DOHH2 (cell line): ENCODE data around the gene OTUD1.

Experiments used
- H3F3A ChIP-seq: fragments of 200-600 bp; sonication (generic), shearing (Covaris generic); 2 replicates; pipeline ENCODE4 v1.6.0; 2016; ENCODE audit warnings: antibody characterized with exemption, mild to moderate bottlenecking; ENCODE audit not compliant: control insufficient read depth, insufficient read depth
- H3K27ac ChIP-seq: fragments of 200-600 bp; sonication (generic); 2 replicates; pipeline ENCODE4 v1.5.1; 2014; ENCODE audit warnings: low read depth, mild to moderate bottlenecking, low read length, moderate library complexity
- H3K27me3 ChIP-seq: fragments of 200-600 bp; sonication (generic); 2 replicates; pipeline ENCODE4 v1.6.1; 2014; ENCODE audit warnings: mild to moderate bottlenecking, low read length, mixed read lengths; ENCODE audit not compliant: control insufficient read depth
- H3K36me3 ChIP-seq: fragments of 200-600 bp; sonication (generic); 2 replicates; pipeline ENCODE4 v1.6.1; 2014; ENCODE audit warnings: mild to moderate bottlenecking, low read length, moderate library complexity, mixed read lengths; ENCODE audit not compliant: control insufficient read depth
- H3K4me1 ChIP-seq: fragments of 200-600 bp; sonication (generic); 2 replicates; pipeline ENCODE4 v1.6.1; 2014; ENCODE audit warnings: mild to moderate bottlenecking, low read length, mixed read lengths; ENCODE audit not compliant: control insufficient read depth
- H3K4me2 ChIP-seq: fragments of 200-600 bp; sonication (generic); 2 replicates; pipeline ENCODE4 v1.6.0; 2014; ENCODE audit warnings: mild to moderate bottlenecking, low read length, moderate library complexity
- H3K4me3 ChIP-seq: fragments of 200-600 bp; sonication (generic); 2 replicates; pipeline ENCODE4 v1.5.1; 2014; ENCODE audit warnings: mild to moderate bottlenecking, low read length, mixed read lengths
- H3K79me2 ChIP-seq: fragments of 200-600 bp; sonication (generic); 2 replicates; pipeline ENCODE4 v1.6.1; 2014; ENCODE audit warnings: mild to moderate bottlenecking, low read length, mixed read lengths; ENCODE audit not compliant: control insufficient read depth
- H3K9me2 ChIP-seq: fragments of 200-600 bp; sonication (generic); replicated peaks from 2 replicates; pipeline ENCODE4 v1.6.1; 2014; ENCODE audit warnings: mild to moderate bottlenecking, low read length, mixed read lengths; ENCODE audit not compliant: control insufficient read depth
- H3K9me3 ChIP-seq: fragments of 200-600 bp; sonication (generic); 2 replicates; pipeline ENCODE4 v1.6.1; 2014; ENCODE audit warnings: antibody characterized with exemption, low read length, mixed read lengths; ENCODE audit not compliant: control insufficient read depth, insufficient read depth
- H4K20me1 ChIP-seq: fragments of 200-600 bp; sonication (generic); 2 replicates; pipeline ENCODE4 v1.6.0; 2014; ENCODE audit warnings: low read depth, mild to moderate bottlenecking, antibody characterized with exemption, low read length, moderate library complexity; ENCODE audit not compliant: control insufficient read depth, insufficient read depth
- EZH2phosphoT487 ChIP-seq: fragments of 200-600 bp; sonication (generic); IDR thresholded peaks from 2 replicates; pipeline ENCODE4 v1.6.1; 2017; ENCODE audit warnings: borderline replicate concordance, mild to moderate bottlenecking, antibody characterized with exemption, low read length, moderate library complexity, mixed read lengths
- TF ChIP-seq, protein P1 (sequence below): fragments of 200-600 bp; sonication (generic); IDR thresholded peaks from one replicate; pipeline ENCODE4 v1.5.1; 2014; ENCODE audit warnings: antibody characterized with exemption, mild to moderate bottlenecking, low read depth, low read length; ENCODE audit not compliant: poor library complexity, severe bottlenecking

The OTUD1 gene

DNA sequence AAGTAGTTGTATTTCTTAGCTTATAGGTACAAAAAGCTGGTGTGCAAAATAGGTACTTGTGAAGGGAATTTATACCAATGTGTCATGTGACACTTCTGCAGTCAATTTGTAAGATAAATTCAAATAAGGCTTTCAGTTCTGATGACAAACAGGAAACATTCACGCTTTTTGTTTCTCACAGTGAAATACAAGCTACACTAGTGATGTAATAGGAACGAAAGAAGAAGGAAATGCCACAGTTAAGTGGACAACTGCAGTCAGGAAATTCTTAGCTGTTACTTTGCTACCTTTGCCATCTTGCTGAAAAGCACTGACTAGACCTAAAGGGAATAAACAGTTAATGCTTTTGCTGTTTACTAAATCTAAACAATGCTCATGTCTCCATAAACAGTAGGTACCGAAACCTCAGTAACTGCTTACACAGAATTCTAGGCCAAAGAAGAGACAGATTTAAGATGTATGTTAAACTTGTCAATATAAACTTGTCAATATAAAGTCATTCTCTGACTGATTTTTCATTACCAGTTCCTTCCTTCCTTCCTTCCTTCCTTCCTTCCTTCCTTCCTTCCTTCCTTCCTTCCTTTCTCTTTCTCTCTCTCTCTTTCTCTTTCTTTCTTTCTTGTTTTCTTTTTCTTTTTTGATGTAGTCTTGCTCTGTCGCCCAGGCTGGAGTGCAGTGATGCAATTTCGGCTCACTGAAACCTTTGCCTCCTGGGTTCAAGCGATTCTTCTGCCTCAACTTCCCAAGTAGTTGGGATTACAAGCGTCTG is 10.1 kb downstream of the OTUD1 start:
- peaks cover 81% of the 10 kb centered on the region for H3K4me1 ChIP-seq
- peak overlapping the region; percentile 92 for H3K27ac ChIP-seq
- H4K20me1 ChIP-seq: no peaks in the 10 kb centered on the region
- no peaks in the 10 kb centered on the region for H3K9me2 ChIP-seq
- H3K4me2 ChIP-seq: peak overlapping the region; percentile 81
- H3K4me3 ChIP-seq: peak overlapping the region; percentile 53
- H3K79me2 ChIP-seq: peaks cover 11% of the 10 kb centered on the region
- peaks cover 37% of the 10 kb centered on the region for H3F3A ChIP-seq
- H3K9me3 ChIP-seq: 0 out of 2 replicates have a peak, but pooled peaks cover 4% of the 10 kb centered on the region
- H3K27me3 ChIP-seq: no peaks in the 10 kb centered on the region
- no peak for TF ChIP-seq EZH2phosphoT487
- TF ChIP-seq, protein P1, sequence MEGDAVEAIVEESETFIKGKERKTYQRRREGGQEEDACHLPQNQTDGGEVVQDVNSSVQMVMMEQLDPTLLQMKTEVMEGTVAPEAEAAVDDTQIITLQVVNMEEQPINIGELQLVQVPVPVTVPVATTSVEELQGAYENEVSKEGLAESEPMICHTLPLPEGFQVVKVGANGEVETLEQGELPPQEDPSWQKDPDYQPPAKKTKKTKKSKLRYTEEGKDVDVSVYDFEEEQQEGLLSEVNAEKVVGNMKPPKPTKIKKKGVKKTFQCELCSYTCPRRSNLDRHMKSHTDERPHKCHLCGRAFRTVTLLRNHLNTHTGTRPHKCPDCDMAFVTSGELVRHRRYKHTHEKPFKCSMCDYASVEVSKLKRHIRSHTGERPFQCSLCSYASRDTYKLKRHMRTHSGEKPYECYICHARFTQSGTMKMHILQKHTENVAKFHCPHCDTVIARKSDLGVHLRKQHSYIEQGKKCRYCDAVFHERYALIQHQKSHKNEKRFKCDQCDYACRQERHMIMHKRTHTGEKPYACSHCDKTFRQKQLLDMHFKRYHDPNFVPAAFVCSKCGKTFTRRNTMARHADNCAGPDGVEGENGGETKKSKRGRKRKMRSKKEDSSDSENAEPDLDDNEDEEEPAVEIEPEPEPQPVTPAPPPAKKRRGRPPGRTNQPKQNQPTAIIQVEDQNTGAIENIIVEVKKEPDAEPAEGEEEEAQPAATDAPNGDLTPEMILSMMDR: no peak
- H3K36me3 ChIP-seq: no peaks in the 10 kb centered on the region

DNA sequence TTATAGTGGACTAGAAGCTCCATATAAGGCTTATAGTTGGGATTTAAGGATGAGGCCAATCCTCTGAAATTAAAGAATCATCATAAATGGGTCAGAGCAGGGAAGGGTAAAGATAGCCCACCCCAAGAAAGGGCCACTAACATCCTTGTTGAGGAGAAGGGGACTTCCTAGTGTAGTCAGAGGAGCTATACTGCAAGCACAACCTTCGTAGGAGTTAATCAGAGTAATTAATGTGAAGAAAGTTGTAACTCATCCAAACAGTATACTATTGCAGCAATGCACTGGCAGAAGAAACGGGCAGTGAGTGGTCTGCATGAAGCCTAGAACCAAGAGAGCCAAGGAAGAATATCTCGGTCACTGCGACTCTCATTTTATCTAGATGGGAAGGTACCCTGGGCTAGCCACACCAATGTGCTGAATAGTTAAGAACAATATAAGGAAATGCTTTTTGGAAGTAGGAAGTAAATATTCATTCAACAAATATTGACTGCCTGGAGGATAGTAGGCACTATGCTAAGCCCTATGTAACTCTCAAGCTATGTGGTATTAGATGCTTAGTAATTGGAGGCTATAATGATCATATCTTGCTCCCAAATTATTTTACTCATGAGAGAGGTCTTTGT is 13.3 kb downstream of the OTUD1 start:
- Histone ChIP-seq H3K9me2 (no peaks in the 10 kb centered on the region), H3F3A (peaks cover 36% of the 10 kb centered on the region), H3K4me1 (peaks cover 92% of the 10 kb centered on the region), H4K20me1 (no peaks in the 10 kb centered on the region), H3K36me3 (no peaks in the 10 kb centered on the region), H3K27ac (peak overlapping the region; percentile 92), H3K4me3 (peak overlapping the region; percentile 59), H3K27me3 (no peaks in the 10 kb centered on the region), H3K4me2 (peak overlapping the region; percentile 81), H3K79me2 (peaks cover under 1% of the 10 kb centered on the region; the same call in 1 of the 2 replicates), H3K9me3 (0 out of 2 replicates have a peak, but pooled peaks cover 4% of the 10 kb centered on the region)
- TF ChIP-seq EZH2phosphoT487: no peak
- TF ChIP-seq, protein P1: no peak

DNA sequence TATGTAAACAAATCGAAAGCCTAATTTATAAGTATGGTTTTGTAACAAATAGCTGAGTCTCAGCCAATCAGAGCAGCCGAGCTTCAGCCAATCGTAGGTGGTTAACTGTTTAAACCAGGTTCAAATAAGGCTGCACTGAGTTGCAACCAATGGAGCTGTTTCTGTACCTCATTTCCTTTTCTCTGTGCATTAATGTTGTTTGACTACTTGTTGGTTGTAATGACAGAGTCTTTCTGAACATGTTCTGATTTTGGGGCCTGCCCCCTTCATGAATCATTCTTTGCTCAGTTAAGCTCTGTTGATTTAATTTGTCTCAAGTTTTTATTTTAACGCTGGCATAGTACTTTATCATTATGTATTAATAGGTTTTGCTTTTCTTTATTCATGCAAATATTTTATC is 14.6 kb downstream of the OTUD1 start:
- Histone ChIP-seq H3K9me2 (no peaks in the 10 kb centered on the region), H3F3A (peaks cover 31% of the 10 kb centered on the region), H3K27me3 (no peaks in the 10 kb centered on the region), H3K4me2 (no peak overlapping the region), H3K79me2 (no peaks in the 10 kb centered on the region), H3K27ac (peak overlapping the region; percentile 92; the same call in 1 of the 2 replicates), H3K4me1 (peaks cover 92% of the 10 kb centered on the region), H3K36me3 (no peaks in the 10 kb centered on the region), H3K9me3 (0 out of 2 replicates have a peak, but pooled peaks cover 4% of the 10 kb centered on the region), H4K20me1 (no peaks in the 10 kb centered on the region), H3K4me3 (no peak overlapping the region)
- TF ChIP-seq, protein P1: no peak
- no peak for TF ChIP-seq EZH2phosphoT487
